ENCODE results near the gene XPA. TPM values are rescaled to one million over a fixed set of nuclear protein-coding genes. Genes with fewer than 3 reads are reported as not detected.
A peak's percentile ranks its signal among the peaks of the same experiment; 100 is the strongest.

Gene XPA
- polyA plus RNA-seq, 3 donors, result 2.9 to 15.8 (median 15.4) TPM

GRCh38 chr9:97632985-97633858 lies 63.9 kb downstream of the XPA start, which contains the start of the genes NCBP1 and TSTD2:
NCBP1 (plus strand) TSS chr9:97633821; CDS start chr9:97633882, 61 bp downstream.
TSTD2 (minus strand) TSS chr9:97633368; CDS start chr9:97627562, 5,806 bp downstream.
- intact Hi-C loops (cut with micrococcal nuclease), result loop anchor here (10.0 kb wide), 2 partner anchors 62 to 292 kb away; partner anchors contain the start of genes TRMO (in 1 of the 2) and XPA (in 1 of the 2)
- Mint-ChIP-seq H3K36me3 (peaks cover 9 to 13% of the 10 kb centered on the region in 2 donors), H3K4me1 (peaks cover 48% of the 10 kb centered on the region), H3K9me3 (peaks cover 0 to 2% (median 0%) of the 10 kb centered on the region in 7 donors), H3K4me3 (peak within 1 kb of the TSS; percentile 94 to 98), H3K27ac (peak within 1 kb of the TSS; percentile 97 to 100 (median 100)), H3K27me3 (ENCODE audit: low read depth in 3 of 3) (no peaks in the 10 kb centered on the region)
- H3K27me3 ChIP-seq (ENCODE audit: control insufficient read depth in 2 of 2, insufficient read depth in 2 of 2, low read length in 2 of 2), result no peaks in the 10 kb centered on the region
- peak within 1 kb of the TSS; percentile 89 for H2AFZ ChIP-seq (ENCODE audit: insufficient read depth, low read depth, low read length, poor library complexity, severe bottlenecking)
- H3K36me3 ChIP-seq (replicated peaks in 1 of 2; ENCODE audit: control insufficient read depth in 1 of 2, insufficient read depth in 2 of 2, low read length in 2 of 2), result no peaks in the 10 kb centered on the region
- H3K4me1 ChIP-seq (ENCODE audit: control insufficient read depth in 1 of 2, insufficient read depth in 2 of 2, low read length in 2 of 2), result peaks cover 24 to 36% of the 10 kb centered on the region in 2 donors
- peak within 1 kb of the TSS; percentile 96 for H3K4me2 ChIP-seq (replicated peaks; ENCODE audit: extremely low read depth, low read length, poor library complexity, severe bottlenecking)
- no peak for TF ChIP-seq CTCF (IDR thresholded peaks at IDR 0.05)
- H3K4me3 ChIP-seq (replicated peaks in 1 of 3; ENCODE audit: low read depth in 2 of 3, low read length in 3 of 3), result peak within 1 kb of the TSS; percentile 74 to 96 (median 93)
- H3K79me2 ChIP-seq (ENCODE audit: insufficient read depth, low read length), result peaks cover 76% of the 10 kb centered on the region
- H4K20me1 ChIP-seq (ENCODE audit: insufficient read depth, low read length), result peaks cover 17% of the 10 kb centered on the region
- under 1% methylated on average over 81 of the region's 83 CpGs for WGBS (ENCODE audit: insufficient coverage)
- H3K9ac ChIP-seq (ENCODE audit: insufficient read depth, low read length, poor library complexity, severe bottlenecking), result peak within 1 kb of the TSS; percentile 89
- peak; percentile 96 to 98 (median 96) for DNase-seq
- H3K27ac ChIP-seq (ENCODE audit: low read depth in 1 of 2, low read length in 2 of 2), result peak within 1 kb of the TSS; percentile 98
- H3K9me3 ChIP-seq (replicated peaks in 1 of 2; ENCODE audit: control insufficient read depth in 1 of 2, insufficient read depth in 1 of 2, low read length in 2 of 2), result no peaks in the 10 kb centered on the region

GRCh38 chr9:97632248-97632984 lies 64.7 kb downstream of the XPA start:
- no peak for TF ChIP-seq CTCF (IDR thresholded peaks at IDR 0.05)
- H3K27me3 ChIP-seq (ENCODE audit: control insufficient read depth in 2 of 2, insufficient read depth in 2 of 2, low read length in 2 of 2), result no peaks in the 10 kb centered on the region
- peak overlapping the region; percentile 94 to 98 for H3K4me3 Mint-ChIP-seq
- peaks cover 0 to 2% (median 0%) of the 10 kb centered on the region in 7 donors for H3K9me3 Mint-ChIP-seq
- peaks cover 13% of the 10 kb centered on the region for H4K20me1 ChIP-seq (ENCODE audit: insufficient read depth, low read length)
- peak overlapping the region; percentile 89 for H2AFZ ChIP-seq (ENCODE audit: insufficient read depth, low read depth, low read length, poor library complexity, severe bottlenecking)
- peak overlapping the region; percentile 98 for H3K27ac ChIP-seq (ENCODE audit: low read depth in 1 of 2, low read length in 2 of 2)
- H3K4me2 ChIP-seq (replicated peaks; ENCODE audit: extremely low read depth, low read length, poor library complexity, severe bottlenecking), result peak overlapping the region; percentile 96
- H3K4me1 ChIP-seq (ENCODE audit: control insufficient read depth in 1 of 2, insufficient read depth in 2 of 2, low read length in 2 of 2), result peaks cover 24 to 36% of the 10 kb centered on the region in 2 donors
- no peaks in the 10 kb centered on the region for H3K27me3 Mint-ChIP-seq (ENCODE audit: low read depth in 3 of 3)
- peak overlapping the region; percentile 89 for H3K9ac ChIP-seq (ENCODE audit: insufficient read depth, low read length, poor library complexity, severe bottlenecking)
- peak overlapping the region; percentile 74 to 96 (median 93) for H3K4me3 ChIP-seq (replicated peaks in 1 of 3; ENCODE audit: low read depth in 2 of 3, low read length in 3 of 3)
- peaks cover 0 to under 1% of the 10 kb centered on the region in 2 donors for H3K36me3 ChIP-seq (replicated peaks in 1 of 2; ENCODE audit: control insufficient read depth in 1 of 2, insufficient read depth in 2 of 2, low read length in 2 of 2)
- DNase-seq, result peak in 1 of 3 donors; percentile 56
- H3K27ac Mint-ChIP-seq, result peak overlapping the region; percentile 97 to 100 (median 100)
- peaks cover 41% of the 10 kb centered on the region for H3K4me1 Mint-ChIP-seq
- H3K9me3 ChIP-seq (replicated peaks in 1 of 2; ENCODE audit: control insufficient read depth in 1 of 2, insufficient read depth in 1 of 2, low read length in 2 of 2), result no peaks in the 10 kb centered on the region
- intact Hi-C loops (cut with micrococcal nuclease), result loop anchor here (10.0 kb wide), 2 partner anchors 62 to 292 kb away; partner anchors contain the start of genes TRMO (in 1 of the 2) and XPA (in 1 of the 2)
- H3K79me2 ChIP-seq (ENCODE audit: insufficient read depth, low read length), result peaks cover 68% of the 10 kb centered on the region
- 1% methylated on average over 25 of the region's 27 CpGs for WGBS (ENCODE audit: insufficient coverage)
- peaks cover 9 to 13% of the 10 kb centered on the region in 2 donors for H3K36me3 Mint-ChIP-seq
